Activated T-cell treated with anti-CD3 and anti-CD28 coated beads, Interleukin-2, amount 50 U/mL, for 24 hours (primary cell): ENCODE measurements around the gene ATG16L2.
"Not testable (repeated sequence)": the region's sequence is repeated elsewhere in the genome, so short reads cannot be mapped to it uniquely, and the experiment has no call there.

Source experiments
- DNase-seq: peaks from one replicate; pipeline ENCODE4 v3.0.0-alpha.2; 2020
- H3K27ac Mint-ChIP-seq: 2 replicates; pipeline ENCODE4 v1.8.0; 2020; ENCODE audit warnings: mild to moderate bottlenecking, mixed read lengths
- H3K27me3 Mint-ChIP-seq: 2 replicates; pipeline ENCODE4 v1.8.0; 2020; ENCODE audit warnings: mixed read lengths
- H3K36me3 Mint-ChIP-seq: 2 replicates; pipeline ENCODE4 v1.8.0; 2020; ENCODE audit warnings: low read depth, mixed read lengths
- H3K4me1 Mint-ChIP-seq: 2 replicates; pipeline ENCODE4 v1.8.0; 2020; ENCODE audit warnings: low read depth, mixed read lengths
- H3K4me3 Mint-ChIP-seq: 2 replicates; pipeline ENCODE4 v1.8.0; 2020; ENCODE audit warnings: mild to moderate bottlenecking, moderate library complexity, mixed read lengths
- H3K9me3 Mint-ChIP-seq: 2 replicates; pipeline ENCODE4 v1.8.0; 2020; ENCODE audit warnings: mixed read lengths

Gene ATG16L2

DNA sequence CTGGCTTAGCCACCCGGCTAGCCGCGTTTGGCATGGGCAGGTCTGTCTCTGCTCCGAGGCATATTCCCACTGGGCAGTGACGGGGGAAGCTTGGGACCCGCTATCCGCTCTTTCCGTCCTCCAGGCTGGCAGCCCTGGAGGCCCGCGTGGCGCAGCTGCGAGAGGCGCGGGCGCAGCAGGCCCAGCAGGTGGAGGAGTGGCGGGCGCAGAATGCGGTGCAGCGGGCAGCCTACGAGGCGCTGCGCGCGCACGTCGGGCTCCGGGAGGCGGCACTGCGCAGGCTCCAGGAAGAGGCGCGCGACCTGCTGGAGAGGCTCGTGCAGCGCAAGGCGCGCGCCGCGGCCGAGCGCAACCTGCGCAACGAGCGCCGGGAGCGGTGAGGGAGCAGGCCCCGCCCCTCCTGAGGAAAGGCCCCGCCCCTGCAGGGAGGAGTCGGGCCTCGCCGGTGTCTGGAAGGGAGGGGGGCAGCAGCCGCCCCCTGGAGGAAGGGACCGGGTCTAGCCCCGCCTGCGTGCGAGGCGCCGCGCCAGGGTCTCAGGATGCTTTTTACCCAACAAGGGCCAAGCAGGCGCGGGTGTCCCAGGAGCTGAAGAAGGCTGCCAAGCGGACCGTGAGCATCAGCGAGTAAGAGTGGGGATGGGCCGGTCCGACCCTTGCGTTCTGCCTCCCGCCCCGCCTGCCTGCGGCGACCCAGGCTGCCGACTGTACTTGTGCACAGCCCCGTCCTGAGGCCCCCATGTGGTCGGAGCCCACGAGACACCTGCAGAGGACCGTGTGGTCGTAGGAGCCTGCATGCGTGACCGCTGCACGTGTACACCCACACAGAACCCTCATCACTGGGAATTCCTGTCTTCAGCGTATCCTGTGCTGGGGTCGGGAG is 7.9 kb downstream of the ATG16L2 start:
- H3K4me1 Mint-ChIP-seq, result peaks cover 34% of the 10 kb centered on the region
- H3K36me3 Mint-ChIP-seq, result peaks cover 88% of the 10 kb centered on the region
- H3K27me3 Mint-ChIP-seq, result no peaks in the 10 kb centered on the region
- no peaks in the 10 kb centered on the region for H3K9me3 Mint-ChIP-seq
- peak; percentile 97 for DNase-seq
- H3K4me3 Mint-ChIP-seq, result peak overlapping the region; percentile 77
- peak overlapping the region; percentile 89 for H3K27ac Mint-ChIP-seq

GRCh38 chr11:72823105-72823804 is 9.0 kb downstream of the ATG16L2 start:
- Mint-ChIP-seq H3K9me3 (no peaks in the 10 kb centered on the region), H3K4me1 (peaks cover 34% of the 10 kb centered on the region), H3K27ac (peak overlapping the region; percentile 67), H3K4me3 (peak overlapping the region; percentile 77), H3K36me3 (peaks cover 85% of the 10 kb centered on the region), H3K27me3 (no peaks in the 10 kb centered on the region)
- no peak for DNase-seq

DNA sequence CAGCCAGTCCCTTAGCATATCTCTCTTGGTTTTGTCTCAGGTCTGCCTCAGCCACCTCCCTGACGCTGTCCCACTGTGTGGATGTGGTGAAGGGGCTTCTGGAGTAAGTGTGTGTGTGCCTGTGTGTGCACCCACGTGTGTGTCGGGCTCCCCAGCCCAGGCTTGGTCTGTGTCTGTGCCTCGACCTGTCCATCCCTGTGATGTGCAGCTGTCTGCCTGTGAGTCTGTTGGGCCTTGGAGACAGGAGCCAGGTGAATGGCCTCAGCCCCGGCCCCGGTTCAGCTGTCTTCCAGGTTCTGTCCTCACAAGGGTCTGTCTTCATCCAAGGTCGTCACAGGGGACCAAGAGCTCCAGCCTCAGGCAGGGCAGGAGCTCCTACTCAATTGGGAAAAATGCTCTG is 9.8 kb downstream of the ATG16L2 start:
- Mint-ChIP-seq H3K27me3 (no peaks in the 10 kb centered on the region), H3K27ac (peak overlapping the region; percentile 54), H3K4me1 (peaks cover 34% of the 10 kb centered on the region), H3K36me3 (peaks cover 85% of the 10 kb centered on the region), H3K4me3 (no peak overlapping the region), H3K9me3 (no peaks in the 10 kb centered on the region)
- DNase-seq, result no peak

DNA sequence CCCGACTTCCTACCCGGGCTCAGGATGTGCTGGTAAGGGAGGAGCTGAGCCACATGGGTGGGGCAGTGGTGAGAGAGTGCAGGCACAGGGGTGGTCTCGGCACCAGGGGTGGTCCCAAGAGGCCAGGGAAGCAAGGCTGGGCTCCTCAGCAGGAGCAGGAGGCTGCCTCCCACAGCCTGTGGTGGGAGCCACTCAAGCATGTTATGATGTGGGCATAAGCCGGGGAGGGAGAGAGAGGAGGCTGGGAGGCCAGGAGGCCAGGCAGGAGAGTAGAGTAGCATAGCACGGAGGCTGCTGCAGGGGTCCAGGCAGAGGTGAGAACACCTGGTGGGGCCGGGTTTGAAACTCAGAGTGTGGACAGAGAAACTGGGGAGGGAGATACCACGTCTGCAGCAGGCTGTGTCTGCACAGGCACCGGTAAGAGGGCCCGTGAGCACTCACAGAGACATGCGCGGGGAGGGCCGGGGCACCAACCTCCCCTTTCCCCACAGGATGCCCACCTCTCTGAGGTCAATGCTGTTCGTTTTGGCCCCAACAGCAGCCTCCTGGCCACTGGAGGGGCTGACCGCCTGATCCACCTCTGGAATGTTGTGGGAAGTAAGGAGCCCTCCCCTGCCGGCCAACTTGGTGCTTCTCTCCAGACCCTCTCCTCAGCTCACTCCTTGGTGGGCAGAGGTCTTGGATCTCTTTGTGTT is 10.7 kb downstream of the ATG16L2 start:
- DNase-seq, result no peak
- Mint-ChIP-seq H3K27me3 (no peaks in the 10 kb centered on the region), H3K4me1 (peaks cover 30% of the 10 kb centered on the region), H3K27ac (peak overlapping the region; percentile 68), H3K9me3 (no peaks in the 10 kb centered on the region), H3K4me3 (no peak overlapping the region), H3K36me3 (peaks cover 89% of the 10 kb centered on the region)

DNA sequence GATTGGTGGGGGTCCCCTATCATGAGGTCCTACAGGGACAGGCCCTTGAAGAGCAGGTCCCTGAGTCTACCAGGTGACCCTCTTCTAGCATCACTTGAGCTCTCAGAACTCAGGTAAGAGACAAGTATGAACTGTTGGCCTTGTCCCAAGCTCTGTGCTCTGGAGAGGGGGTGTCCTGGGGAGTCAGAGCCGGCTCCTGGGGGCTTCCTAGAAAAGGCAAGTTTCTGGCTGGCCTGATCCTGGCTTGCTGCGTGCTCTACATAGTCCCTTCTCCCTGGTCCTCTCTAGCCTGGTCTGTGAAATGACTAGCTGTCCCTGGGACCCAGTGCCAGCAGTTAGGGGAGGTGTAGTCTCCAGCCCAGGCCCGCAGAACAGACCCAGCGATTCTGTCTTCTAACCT is 11.4 kb downstream of the ATG16L2 start:
- Mint-ChIP-seq H3K27me3 (no peaks in the 10 kb centered on the region), H3K27ac (peak overlapping the region; percentile 68), H3K36me3 (peaks cover 89% of the 10 kb centered on the region), H3K4me1 (peaks cover 23% of the 10 kb centered on the region), H3K9me3 (no peaks in the 10 kb centered on the region), H3K4me3 (no peak overlapping the region)
- no peak for DNase-seq

DNA sequence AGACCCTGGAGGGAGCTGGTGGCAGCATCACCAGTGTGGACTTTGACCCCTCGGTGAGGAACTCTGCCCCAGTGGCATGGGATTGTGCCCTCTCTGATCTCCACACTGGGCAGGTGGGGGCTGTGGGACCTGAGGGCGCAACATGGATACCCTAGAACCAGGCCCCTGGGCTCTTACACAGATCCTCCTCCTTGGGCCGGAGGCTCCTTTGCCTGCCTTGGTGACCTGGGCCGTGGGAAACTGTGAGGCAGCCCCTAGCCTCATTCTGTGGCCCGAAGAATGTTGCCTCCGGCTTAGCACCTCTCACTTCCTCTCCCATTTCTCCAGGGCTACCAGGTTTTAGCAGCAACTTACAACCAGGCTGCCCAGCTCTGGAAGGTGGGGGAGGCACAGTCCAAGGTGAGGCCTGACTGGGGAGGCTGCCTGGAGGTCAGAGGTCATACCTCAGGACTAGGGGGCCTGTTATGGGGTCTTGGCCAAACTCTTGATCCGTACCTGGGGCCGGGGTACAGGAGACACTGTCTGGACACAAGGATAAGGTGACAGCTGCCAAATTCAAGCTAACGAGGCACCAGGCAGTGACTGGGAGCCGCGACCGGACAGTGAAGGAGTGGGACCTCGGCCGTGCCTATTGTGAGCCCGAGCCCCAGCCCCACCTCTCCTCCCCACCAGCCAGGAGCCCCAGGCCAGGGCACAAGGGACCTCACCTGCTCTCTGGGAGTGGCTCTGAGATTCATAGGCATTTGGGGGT is 12.2 kb downstream of the ATG16L2 start:
- Mint-ChIP-seq H3K27ac (peak overlapping the region; percentile 79), H3K36me3 (peaks cover 86% of the 10 kb centered on the region), H3K9me3 (no peaks in the 10 kb centered on the region), H3K27me3 (no peaks in the 10 kb centered on the region), H3K4me3 (no peak overlapping the region), H3K4me1 (peaks cover 17% of the 10 kb centered on the region)
- no peak for DNase-seq

- no peaks in the 10 kb centered on the region for H3K27me3 Mint-ChIP-seq
- peaks cover 18% of the 10 kb centered on the region for H3K4me1 Mint-ChIP-seq
- H3K36me3 Mint-ChIP-seq, result peaks cover 91% of the 10 kb centered on the region
- H3K4me3 Mint-ChIP-seq, result no peak overlapping the region
- peak overlapping the region; percentile 79 for H3K27ac Mint-ChIP-seq
- DNase-seq, result no peak
- no peaks in the 10 kb centered on the region for H3K9me3 Mint-ChIP-seq
Measured at GRCh38 chr11:72826942-72827480, 12.8 kb downstream of the ATG16L2 start.

- peaks cover 88% of the 10 kb centered on the region for H3K36me3 Mint-ChIP-seq
- peaks cover 16% of the 10 kb centered on the region for H3K4me1 Mint-ChIP-seq
- not testable (repeated sequence) for DNase-seq, H3K27me3 Mint-ChIP-seq, H3K4me3 Mint-ChIP-seq, H3K9me3 Mint-ChIP-seq
- H3K27ac Mint-ChIP-seq, result peak overlapping the region; percentile 79
Measured at GRCh38 chr11:72827656-72828055, 13.4 kb downstream of the ATG16L2 start.

DNA sequence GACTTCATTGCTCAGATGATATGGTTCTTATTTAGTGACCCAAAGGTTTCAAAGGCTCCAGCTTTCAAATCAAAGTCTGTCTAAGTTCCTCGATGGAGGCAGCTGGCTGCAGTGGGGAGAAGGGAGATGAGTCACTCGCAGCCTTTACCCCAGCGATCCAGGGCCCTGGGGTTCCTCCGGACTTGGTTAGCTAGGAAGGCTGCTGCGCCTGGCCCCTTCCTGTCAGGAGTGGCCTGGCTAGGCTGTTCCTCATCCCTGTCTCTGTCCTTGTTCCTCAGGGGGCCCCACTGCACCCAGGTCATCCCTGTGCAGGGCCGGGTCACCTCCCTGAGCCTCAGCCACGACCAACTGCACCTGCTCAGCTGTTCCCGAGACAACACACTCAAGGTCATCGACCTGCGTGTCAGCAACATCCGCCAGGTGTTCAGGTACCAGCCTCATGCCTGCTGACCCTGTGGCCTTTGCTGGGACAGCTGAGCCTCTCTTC is 13.9 kb downstream of the ATG16L2 start:
- no peak overlapping the region for H3K4me3 Mint-ChIP-seq

DNA sequence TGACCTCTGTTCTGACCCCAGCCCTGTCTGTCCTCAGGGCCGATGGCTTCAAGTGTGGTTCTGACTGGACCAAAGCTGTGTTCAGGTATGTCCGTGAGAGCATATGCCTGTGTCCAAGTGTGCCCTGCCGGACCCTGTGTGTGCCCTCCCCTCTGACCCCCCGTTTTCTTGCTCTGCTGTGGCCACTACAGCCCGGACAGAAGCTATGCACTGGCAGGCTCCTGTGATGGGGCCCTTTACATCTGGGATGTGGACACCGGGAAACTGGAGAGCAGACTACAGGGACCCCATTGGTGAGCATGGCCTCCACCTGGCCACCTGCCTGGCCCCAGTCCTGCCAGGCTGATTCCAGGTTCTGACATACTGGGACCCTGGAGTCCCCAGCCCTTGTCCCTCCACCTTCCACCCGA is 14.5 kb downstream of the ATG16L2 start:
- Mint-ChIP-seq H3K36me3 (peaks cover 83% of the 10 kb centered on the region), H3K27ac (peak overlapping the region; percentile 53), H3K4me3 (no peak overlapping the region), H3K4me1 (peaks cover 15% of the 10 kb centered on the region), H3K27me3 (no peaks in the 10 kb centered on the region), H3K9me3 (no peaks in the 10 kb centered on the region)
- no peak for DNase-seq

More for the DNA sequence above, 13.9 kb downstream of the ATG16L2 start:
- peaks cover 15% of the 10 kb centered on the region for H3K4me1 Mint-ChIP-seq
- no peaks in the 10 kb centered on the region for H3K27me3 Mint-ChIP-seq
- no peak for DNase-seq
- peak overlapping the region; percentile 79 for H3K27ac Mint-ChIP-seq
- H3K9me3 Mint-ChIP-seq, result no peaks in the 10 kb centered on the region
- peaks cover 86% of the 10 kb centered on the region for H3K36me3 Mint-ChIP-seq

DNA sequence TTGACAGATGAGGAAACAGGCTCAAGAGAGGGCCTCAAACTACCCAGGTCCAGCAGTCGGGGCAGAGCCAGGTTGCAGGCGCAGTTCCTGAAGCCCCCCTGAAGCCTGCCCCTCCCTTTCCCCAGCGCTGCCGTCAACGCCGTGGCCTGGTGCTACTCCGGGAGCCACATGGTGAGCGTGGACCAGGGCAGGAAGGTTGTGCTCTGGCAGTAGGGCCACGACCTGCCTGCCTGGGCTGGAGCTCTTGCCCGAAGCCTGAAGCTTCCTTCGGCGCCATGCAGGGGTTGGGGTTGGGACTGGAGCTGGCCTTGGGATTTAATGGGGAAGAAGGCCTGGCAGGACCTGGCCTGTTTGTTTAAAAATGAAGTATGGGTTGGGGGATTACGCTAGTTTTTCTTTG is 15.0 kb downstream of the ATG16L2 start:
- no peaks in the 10 kb centered on the region for H3K27me3 Mint-ChIP-seq
- H3K4me1 Mint-ChIP-seq, result peaks cover 15% of the 10 kb centered on the region
- no peaks in the 10 kb centered on the region for H3K9me3 Mint-ChIP-seq
- peak overlapping the region; percentile 53 for H3K27ac Mint-ChIP-seq
- H3K4me3 Mint-ChIP-seq, result no peak overlapping the region
- peaks cover 80% of the 10 kb centered on the region for H3K36me3 Mint-ChIP-seq
- DNase-seq, result no peak

GRCh38 chr11:72829884-72830533 is 15.8 kb downstream of the ATG16L2 start:
- H3K9me3 Mint-ChIP-seq, result no peaks in the 10 kb centered on the region
- peak overlapping the region; percentile 55 for H3K27ac Mint-ChIP-seq
- H3K36me3 Mint-ChIP-seq, result peaks cover 72% of the 10 kb centered on the region
- H3K27me3 Mint-ChIP-seq, result no peaks in the 10 kb centered on the region
- no peak for DNase-seq
- no peak overlapping the region for H3K4me3 Mint-ChIP-seq
- H3K4me1 Mint-ChIP-seq, result peaks cover 22% of the 10 kb centered on the region

DNA sequence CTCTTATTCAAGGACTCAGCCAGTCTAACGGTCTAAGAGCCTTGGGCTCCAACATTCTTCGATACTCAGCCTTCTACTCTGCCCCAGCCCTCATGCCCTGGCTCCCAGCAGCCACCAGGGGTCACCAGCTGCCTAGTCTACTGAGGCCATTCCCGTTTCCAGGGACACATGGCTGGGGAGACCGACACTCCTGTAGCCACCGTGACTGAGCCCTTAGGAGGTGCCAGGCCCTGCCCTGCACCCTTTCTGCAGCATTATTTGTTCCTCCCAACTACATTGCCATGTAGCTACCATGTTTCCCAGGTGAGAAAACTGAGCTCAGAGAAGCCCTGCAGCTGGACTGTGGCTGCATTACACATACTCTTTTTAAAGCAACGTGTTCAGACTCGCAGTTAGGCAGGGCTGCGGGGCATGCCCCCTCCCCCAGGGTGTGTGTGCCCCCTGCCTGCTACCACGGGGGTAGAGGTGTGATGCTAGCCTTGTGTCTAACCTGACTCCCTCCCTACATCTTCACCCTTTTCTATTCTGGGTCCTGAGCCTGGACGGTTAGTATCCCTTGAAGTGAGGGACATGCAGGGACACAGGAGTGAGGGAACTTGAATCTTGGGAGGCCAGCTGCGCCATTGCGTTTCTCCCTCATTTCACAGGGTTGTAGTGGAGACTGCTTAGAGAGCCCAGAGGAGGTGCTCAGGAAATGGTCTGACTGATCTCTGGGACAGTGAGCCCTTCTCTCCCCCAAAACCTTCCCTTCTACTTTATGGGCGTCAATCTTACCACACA is 17.5 kb downstream of the ATG16L2 start:
- H3K4me1 Mint-ChIP-seq, result peaks cover 22% of the 10 kb centered on the region

More for the DNA sequence above, 17.5 kb downstream of the ATG16L2 start:
- H3K27ac Mint-ChIP-seq, result peak overlapping the region; percentile 61
- peak; percentile 73 for DNase-seq
- no peak overlapping the region for H3K4me3 Mint-ChIP-seq
- no peaks in the 10 kb centered on the region for H3K9me3 Mint-ChIP-seq
- H3K27me3 Mint-ChIP-seq, result no peaks in the 10 kb centered on the region
- H3K36me3 Mint-ChIP-seq, result peaks cover 55% of the 10 kb centered on the region
